AG04449 (cell line): ENCODE measurements around the gene DGUOK.
A peak's percentile ranks its signal among the peaks of the same experiment; 100 is the strongest.

Experiments used
- CTCF ChIA-PET: fragments of 350-600 bp; formaldehyde crosslinking; extraction: SDS; loops from one replicate; lab custom pipeline; 2021; ENCODE audit warnings: antibody characterized with exemption; lab: Yijun Ruan, JAX
- POLR2A ChIA-PET: fragments of 400-600, 350-600 bp; formaldehyde crosslinking; extraction: SDS; loops from one replicate; lab custom pipeline; 2020; ENCODE audit warnings: antibody characterized with exemption, inconsistent platforms; lab: Yijun Ruan, JAX
- DNase-seq: peaks from one replicate; pipeline ENCODE4 v3.0.0-alpha.2; 2010; ENCODE audit warnings: low read depth, low spot score
- H3K4me3 ChIP-seq: 2 replicates; pipeline ENCODE4 v1.5.1; 2011; ENCODE audit warnings: low read depth, mild to moderate bottlenecking, control low read depth, low read length
- CTCF ChIP-seq: IDR thresholded peaks from one replicate; pipeline ENCODE4 v1.5.1; 2011; ENCODE audit warnings: mild to moderate bottlenecking, moderate library complexity, low read length, control low read depth, inconsistent platforms; ENCODE audit not compliant: insufficient read depth; ENCODE audit errors: missing control alignments

DGUOK gene

GRCh38 chr2:73888388-73888787 lies 38.3 kb upstream of the DGUOK start:
- POLR2A ChIA-PET: no interaction called here
- CTCF ChIA-PET: no interaction called here

GRCh38 chr2:73889206-73889605 lies 37.5 kb upstream of the DGUOK start:
- no peak for TF ChIP-seq CTCF
- CTCF ChIA-PET: no interaction called here

More at GRCh38 chr2:73888388-73888787, 38.3 kb upstream of the DGUOK start:
- no peak for TF ChIP-seq CTCF
- no peak overlapping the region for H3K4me3 ChIP-seq
- no peak for DNase-seq

DNA sequence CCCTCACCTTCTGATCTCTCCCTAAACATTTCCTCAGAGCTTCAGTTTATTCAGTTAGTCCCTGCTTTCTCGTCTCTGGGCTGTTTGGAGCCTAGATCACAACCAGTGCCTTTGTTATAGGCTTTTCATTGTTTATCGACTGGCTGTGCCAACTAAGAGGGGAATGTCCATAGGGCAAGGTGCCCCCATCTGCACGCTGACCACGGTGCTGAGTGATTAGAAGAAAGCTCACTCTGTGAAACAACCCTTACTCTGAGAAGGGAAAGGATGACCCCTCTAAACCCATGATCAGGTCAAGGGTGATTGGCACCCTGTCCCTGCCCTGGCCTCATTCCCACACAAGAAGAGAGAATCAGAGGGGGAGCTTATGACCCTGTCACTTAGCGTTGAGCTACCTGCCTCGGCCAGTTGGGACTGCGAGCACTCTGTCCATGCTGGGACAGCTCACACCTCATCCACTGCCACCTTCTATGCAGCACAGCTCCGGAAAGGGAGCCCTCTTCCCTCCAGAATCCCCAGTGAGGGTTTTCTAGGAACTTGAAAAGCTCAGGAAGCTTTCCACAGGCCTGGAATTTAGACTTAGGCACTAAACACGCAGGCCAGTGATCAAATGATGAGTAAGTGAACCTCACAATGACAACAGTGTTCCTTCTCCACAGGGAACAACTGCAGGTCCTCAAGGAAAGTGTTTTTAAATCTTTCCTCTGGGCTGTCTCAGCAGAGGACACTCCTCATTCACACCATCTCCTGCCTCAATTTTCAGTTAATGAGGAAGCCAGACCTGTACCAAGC lies 36.2 kb upstream of the DGUOK start:
- POLR2A ChIA-PET: no interaction called here
- TF ChIP-seq CTCF: no peak
- CTCF ChIA-PET: no interaction called here
- DNase-seq: no peak
- no peak overlapping the region for H3K4me3 ChIP-seq

More at GRCh38 chr2:73889206-73889605, 37.5 kb upstream of the DGUOK start:
- no peak overlapping the region for H3K4me3 ChIP-seq
- POLR2A ChIA-PET: no interaction called here
- DNase-seq: no peak

DNA sequence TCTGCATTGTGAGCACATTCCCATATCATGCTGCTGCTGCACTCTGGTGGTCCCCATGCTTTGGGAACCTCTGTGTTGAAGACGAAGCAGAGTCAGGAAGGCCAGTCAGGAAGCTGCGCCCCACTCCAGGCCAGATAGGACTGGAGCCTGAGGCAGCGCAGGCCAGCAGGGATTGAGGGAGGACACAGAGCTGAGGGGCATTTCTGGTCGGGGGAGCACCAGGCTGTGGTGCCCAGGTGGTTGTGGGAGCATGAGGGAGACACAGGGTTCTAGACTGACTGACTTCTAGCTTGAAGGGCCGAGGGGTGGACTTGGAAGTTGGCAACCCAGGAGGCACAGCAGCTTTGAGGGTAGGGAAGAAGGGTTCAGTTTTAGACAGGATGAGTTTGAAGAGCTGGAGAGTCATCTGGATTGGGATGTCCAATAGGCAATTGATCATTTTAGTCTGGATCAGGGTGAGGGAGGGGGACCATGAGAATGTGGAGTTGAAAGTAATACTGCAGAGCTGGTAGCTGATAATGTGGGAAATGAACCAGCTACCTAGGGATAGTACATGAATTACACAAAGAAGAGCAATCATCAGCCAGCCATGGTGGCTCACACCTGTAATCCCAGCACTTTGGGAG lies 35.3 kb upstream of the DGUOK start:
- H3K4me3 ChIP-seq: no peak overlapping the region
- DNase-seq: no peak
- ChIA-PET POLR2A (no interaction called here), CTCF (no interaction called here)
- TF ChIP-seq CTCF: no peak

DNA sequence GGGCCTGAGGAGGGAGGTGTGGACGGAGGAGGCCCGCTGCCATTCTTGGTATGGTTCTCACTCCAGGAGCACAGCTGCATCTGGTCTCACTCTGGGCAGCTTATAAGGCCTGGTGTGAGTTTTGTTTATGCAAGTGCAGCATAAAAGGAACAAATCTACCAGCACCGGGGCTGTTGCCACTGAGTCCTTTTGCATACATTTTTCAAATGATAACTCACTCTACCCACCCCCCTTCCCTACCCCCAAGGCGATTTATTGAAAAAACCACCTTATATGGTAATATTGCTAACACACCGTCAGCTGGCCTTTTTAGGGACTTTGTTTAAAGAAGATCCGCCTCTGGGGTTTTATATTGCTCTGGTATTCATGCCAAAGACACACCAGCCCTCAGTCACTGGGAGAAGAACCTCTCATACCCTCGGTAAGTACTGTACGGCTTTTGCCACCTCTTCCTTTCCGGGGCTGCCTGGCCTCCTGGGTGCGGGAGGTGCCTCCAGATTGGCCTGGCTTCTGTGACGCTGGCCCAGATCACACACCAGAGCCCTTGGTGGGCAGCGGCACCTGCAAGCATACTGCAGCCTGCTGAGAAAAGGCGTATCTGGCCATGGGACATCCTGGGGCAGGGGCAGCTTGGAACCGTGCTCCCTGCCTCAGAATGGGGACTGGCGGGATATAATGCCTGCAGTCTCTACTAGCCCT lies 33.9 kb upstream of the DGUOK start, which contains the start of gene ACTG2:
Gene ACTG2, plus strand, starts transcription at position 378 of the 699 bp plus-strand sequence. CDS start 8,304 bp downstream, outside the sequence.
- CTCF ChIA-PET: no interaction called here
- peak within 1 kb of the TSS; percentile 48 for H3K4me3 ChIP-seq
- POLR2A ChIA-PET: no interaction called here
- TF ChIP-seq CTCF: no peak
- no peak for DNase-seq

- no peak for DNase-seq
- POLR2A ChIA-PET: no interaction called here
- peak overlapping the region; percentile 48 for H3K4me3 ChIP-seq
- CTCF ChIA-PET: no interaction called here
- no peak for TF ChIP-seq CTCF
These were observed 32.8 kb upstream of the DGUOK start for GRCh38 chr2:73893764-73894474.
